A549 (cell line): ENCODE measurements around the gene LRP6. TPM values are rescaled to one million over a fixed set of nuclear protein-coding genes. Genes with fewer than 3 reads are reported as not detected.

ENCODE experiments used
- ATAC-seq, 2 experiments: fragments of 200-7000 bp in 1 of 2; fragments of >200 bp in 1 of 2; cut with Nextera tagmentation in 1 of 2; cut with Tn5 transposase in 1 of 2; 3 replicates each; pipeline versions ENCODE4 v1.8.0 to v1.9.1; 2018 to 2020; ENCODE audit warnings: mild to moderate bottlenecking in 1 of 2, moderate library complexity in 1 of 2
- CTCF ChIA-PET: fragments of 300-600 bp; sonication (Branson Sonifier 250); formaldehyde crosslinking; extraction: SDS; loops from one replicate; lab custom pipeline; 2021; ENCODE audit warnings: antibody characterized with exemption, inconsistent platforms; lab: Yijun Ruan, JAX
- POLR2A ChIA-PET: fragments of 350-600 bp; formaldehyde crosslinking; extraction: SDS; loops from one replicate; lab custom pipeline; 2021; ENCODE audit warnings: antibody characterized with exemption, inconsistent platforms; lab: Yijun Ruan, JAX
- DNase-seq, 2 experiments: peaks; one replicate each; pipeline versions ENCODE4 v3.0.0 to v3.0.0-alpha.2; 2011 to 2016; ENCODE audit warnings: low read depth in 1 of 2, low spot score in 1 of 2
- FAIRE-seq: peaks from 2 replicates; lab custom pipeline; 2011; peaks lifted over from hg19 to GRCh38; lab: Jason Lieb, UNC
- H3K27ac ChIP-seq, 2 experiments: fragments of >200 bp; sonication (Bioruptor Twin); formaldehyde crosslinking; 3 replicates each; pipeline ENCODE4 v1.5.1; 2016 to 2017
- H3K4me1 ChIP-seq: fragments of >200 bp; sonication (Bioruptor Twin); formaldehyde crosslinking; 3 replicates; pipeline ENCODE4 v1.6.1; 2016
- H3K4me2 ChIP-seq: fragments of >200 bp; sonication (Bioruptor Twin); formaldehyde crosslinking; 3 replicates; pipeline ENCODE4 v1.6.1; 2016
- H3K4me3 ChIP-seq: fragments of >200 bp; sonication (Bioruptor Twin); formaldehyde crosslinking; 3 replicates; pipeline ENCODE4 v1.5.1; 2016
- H3K9me3 ChIP-seq: fragments of >200 bp; sonication (Bioruptor Twin); formaldehyde crosslinking; 3 replicates; pipeline ENCODE4 v1.6.1; 2016
- CHD4 ChIP-seq: fragments of 200-600 bp; sonication (generic); IDR thresholded peaks from 2 replicates; pipeline ENCODE4 v1.6.1; 2016; ENCODE audit warnings: antibody characterized with exemption, mild to moderate bottlenecking, borderline replicate concordance
- EHF ChIP-seq: fragments of 250-450 bp; sonication (Bioruptor Pico); IDR thresholded peaks from 2 replicates; pipeline ENCODE4 v1.5.0; 2020; ENCODE audit warnings: mild to moderate bottlenecking
- EP300 ChIP-seq, 2 experiments: fragments of >200 bp; sonication (Bioruptor Twin); formaldehyde crosslinking; IDR thresholded peaks; 2 replicates in 1 of 2; 3 replicates in 1 of 2; pipeline ENCODE4 v1.6.1; 2016 to 2017
- FOSL2 ChIP-seq, 2 experiments: fragments of 450-650 bp in 1 of 2; fragments of >200 bp in 1 of 2; sonication (Bioruptor Twin) in 1 of 2; formaldehyde crosslinking; IDR thresholded peaks; 2 replicates each; pipeline versions ENCODE4 v1.5.0 to v1.6.1; 2016 to 2020; ENCODE audit warnings: mild to moderate bottlenecking in 1 of 2, moderate library complexity in 1 of 2
- FOXS1 ChIP-seq: fragments of 250-450 bp; sonication (Bioruptor Pico); IDR thresholded peaks from 2 replicates; pipeline ENCODE4 v1.5.0; 2020; ENCODE audit warnings: mild to moderate bottlenecking, moderate library complexity
- HDAC2 ChIP-seq: fragments of 200-600 bp; sonication (generic); IDR thresholded peaks from 2 replicates; pipeline ENCODE4 v1.6.1; 2016
- HOXB13 ChIP-seq: fragments of 250-450 bp; sonication (Bioruptor Pico); IDR thresholded peaks from 2 replicates; pipeline ENCODE4 v1.5.0; 2020; ENCODE audit warnings: low read depth, mild to moderate bottlenecking, moderate library complexity
- KDM5A ChIP-seq: fragments of 200-600 bp; sonication (generic); IDR thresholded peaks from 2 replicates; pipeline ENCODE4 v1.6.1; 2016; ENCODE audit warnings: antibody characterized with exemption, mild to moderate bottlenecking
- MAZ ChIP-seq: fragments of 150-350 bp; IDR thresholded peaks from 2 replicates; pipeline ENCODE4 v1.6.1; 2014; ENCODE audit warnings: antibody characterized with exemption, low read depth, low read length, borderline replicate concordance
- MYC ChIP-seq: IDR thresholded peaks from 2 replicates; pipeline ENCODE4 v1.6.1; 2012; ENCODE audit warnings: mild to moderate bottlenecking, inconsistent platforms, low read length, improper control_type of control experiment, borderline replicate concordance
- NPAS2 ChIP-seq: fragments of 250-450 bp; sonication (Bioruptor Pico); IDR thresholded peaks from 2 replicates; pipeline ENCODE4 v1.8.0; 2022; ENCODE audit warnings: mild to moderate bottlenecking, moderate library complexity, borderline replicate concordance
- POLR2A ChIP-seq: IDR thresholded peaks from 2 replicates; pipeline ENCODE4 v1.6.1; 2012; ENCODE audit warnings: mild to moderate bottlenecking, low read length
- POLR2AphosphoS2 ChIP-seq: conservative IDR thresholded peaks from 2 replicates; pipeline ENCODE4 v1.6.1; 2012; ENCODE audit warnings: low read length, improper control_type of control experiment, inconsistent platforms
- RCOR1 ChIP-seq: fragments of 150-350 bp; IDR thresholded peaks from 2 replicates; pipeline ENCODE4 v1.6.1; 2014; ENCODE audit warnings: antibody characterized with exemption, low read length, low read depth
- ZSCAN20 ChIP-seq: fragments of 250-450 bp; sonication (Bioruptor Pico); IDR thresholded peaks from 2 replicates; pipeline ENCODE4 v1.8.0; 2022; ENCODE audit warnings: mild to moderate bottlenecking, moderate library complexity
- WGBS: methylation state at CpG from one replicate; pipeline ENCODE4 v1.1.6; 2017; ENCODE audit errors: missing lambda C conversion rate; 5-methylcytosine and 5-hydroxymethylcytosine counted together
- polyA plus RNA-seq, 4 experiments: library from polyadenylated mRNA; depleted of rRNA in 3 of 4; stranded (reverse); fragments of >200 nt; fragmentation: RNase III in 1 of 4; extraction: RNeasy Plus Mini Kit Qiagen cat#74134 plus additional on column Dnase treatment in 1 of 4; gene quantifications; 2 replicates in 3 of 4; 3 replicates in 1 of 4; pipeline ENCODE4 v1.2.3, GENCODE V29; 2011 to 2017
- TF ChIP-seq, protein P1 (sequence below): fragments of >200 bp; sonication (Bioruptor Twin); formaldehyde crosslinking; IDR thresholded peaks from 3 replicates; pipeline ENCODE4 v1.5.1; 2016
- TF ChIP-seq, protein P2 (sequence below): fragments of 150-350 bp; IDR thresholded peaks from 2 replicates; pipeline ENCODE4 v1.6.1; 2014; ENCODE audit warnings: low read depth, mild to moderate bottlenecking, low read length
- TF ChIP-seq, protein P3 (sequence below): IDR thresholded peaks from 2 replicates; pipeline ENCODE4 v1.6.1; 2012

Gene LRP6
- polyA plus RNA-seq, 2 of the 4 experiments (the other 2 are of a cell fraction) = 26.6 to 50.3 TPM

DNA sequence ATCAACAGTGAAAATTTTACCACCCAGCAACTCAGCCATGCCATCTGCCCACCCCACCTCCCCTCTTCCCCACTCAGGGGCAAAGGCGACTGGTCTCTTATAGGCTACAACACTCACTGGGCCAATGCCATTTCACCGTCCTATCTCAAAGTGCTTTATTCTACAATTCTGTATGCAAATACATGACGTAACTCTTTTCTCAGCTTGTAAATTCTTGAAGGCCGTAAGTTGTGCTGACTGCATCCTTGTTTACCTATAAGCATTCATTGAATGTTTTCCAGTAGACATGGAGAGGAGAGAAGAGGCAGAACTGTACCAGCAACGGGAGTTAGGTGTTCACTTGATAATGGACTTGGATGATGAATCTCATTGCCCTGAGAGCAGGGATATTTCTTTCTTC, 180.5 kb downstream of the LRP6 start:
- FAIRE-seq (no peak), ATAC-seq (no peak), DNase-seq (no peak)

DNA sequence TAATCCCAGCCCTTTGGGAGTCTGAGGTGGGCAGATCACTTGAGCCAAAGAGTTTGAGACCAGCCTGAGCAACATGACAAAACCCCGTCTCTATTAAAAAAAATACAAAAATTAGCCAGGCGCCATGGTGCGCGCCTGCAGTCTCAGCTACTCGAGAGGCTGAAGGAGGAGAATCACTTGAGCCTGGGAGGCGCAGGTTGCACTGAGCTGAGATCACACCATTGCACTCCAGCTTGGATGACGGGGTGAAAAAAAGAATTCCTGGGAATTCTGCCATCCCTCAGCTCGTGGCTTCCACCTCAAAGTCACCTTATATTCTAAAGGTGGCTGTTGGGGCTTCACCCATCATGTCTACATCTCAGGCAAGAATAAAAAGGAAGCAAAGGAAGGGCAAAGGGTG, 183.2 kb downstream of the LRP6 start:
- no peak for ATAC-seq
- DNase-seq = no peak
- ChIA-PET CTCF (interaction anchor here (0.7 to 9.8 kb wide), 5 partner anchors 11 to 909 kb away, joined by 3 to 214 read pairs (median 19); partner anchors contain the start of gene BCL2L14), POLR2A (no interaction called here)
- no peak for FAIRE-seq
- TF ChIP-seq, protein P1, sequence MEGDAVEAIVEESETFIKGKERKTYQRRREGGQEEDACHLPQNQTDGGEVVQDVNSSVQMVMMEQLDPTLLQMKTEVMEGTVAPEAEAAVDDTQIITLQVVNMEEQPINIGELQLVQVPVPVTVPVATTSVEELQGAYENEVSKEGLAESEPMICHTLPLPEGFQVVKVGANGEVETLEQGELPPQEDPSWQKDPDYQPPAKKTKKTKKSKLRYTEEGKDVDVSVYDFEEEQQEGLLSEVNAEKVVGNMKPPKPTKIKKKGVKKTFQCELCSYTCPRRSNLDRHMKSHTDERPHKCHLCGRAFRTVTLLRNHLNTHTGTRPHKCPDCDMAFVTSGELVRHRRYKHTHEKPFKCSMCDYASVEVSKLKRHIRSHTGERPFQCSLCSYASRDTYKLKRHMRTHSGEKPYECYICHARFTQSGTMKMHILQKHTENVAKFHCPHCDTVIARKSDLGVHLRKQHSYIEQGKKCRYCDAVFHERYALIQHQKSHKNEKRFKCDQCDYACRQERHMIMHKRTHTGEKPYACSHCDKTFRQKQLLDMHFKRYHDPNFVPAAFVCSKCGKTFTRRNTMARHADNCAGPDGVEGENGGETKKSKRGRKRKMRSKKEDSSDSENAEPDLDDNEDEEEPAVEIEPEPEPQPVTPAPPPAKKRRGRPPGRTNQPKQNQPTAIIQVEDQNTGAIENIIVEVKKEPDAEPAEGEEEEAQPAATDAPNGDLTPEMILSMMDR = no peak
- no peak for TF ChIP-seq EP300 (IDR thresholded peaks at IDR 0.05)
- TF ChIP-seq HOXB13 (CRISPR knock-in tag) = no peak
- TF ChIP-seq, protein P2, sequence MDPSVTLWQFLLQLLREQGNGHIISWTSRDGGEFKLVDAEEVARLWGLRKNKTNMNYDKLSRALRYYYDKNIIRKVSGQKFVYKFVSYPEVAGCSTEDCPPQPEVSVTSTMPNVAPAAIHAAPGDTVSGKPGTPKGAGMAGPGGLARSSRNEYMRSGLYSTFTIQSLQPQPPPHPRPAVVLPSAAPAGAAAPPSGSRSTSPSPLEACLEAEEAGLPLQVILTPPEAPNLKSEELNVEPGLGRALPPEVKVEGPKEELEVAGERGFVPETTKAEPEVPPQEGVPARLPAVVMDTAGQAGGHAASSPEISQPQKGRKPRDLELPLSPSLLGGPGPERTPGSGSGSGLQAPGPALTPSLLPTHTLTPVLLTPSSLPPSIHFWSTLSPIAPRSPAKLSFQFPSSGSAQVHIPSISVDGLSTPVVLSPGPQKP = no peak
- no peak for TF ChIP-seq MAZ
- TF ChIP-seq MYC = no peak
- no peak for TF ChIP-seq HDAC2
- no peak for TF ChIP-seq FOXS1 (CRISPR knock-in tag)
- TF ChIP-seq POLR2AphosphoS2 = no peak
- TF ChIP-seq POLR2A = no peak
- TF ChIP-seq CHD4 = no peak
- TF ChIP-seq NPAS2 (CRISPR knock-in tag) = no peak
- no peak for TF ChIP-seq ZSCAN20 (CRISPR knock-in tag)
- no peak for TF ChIP-seq RCOR1
- no peak for TF ChIP-seq KDM5A
- Histone ChIP-seq H3K4me2 (no peak overlapping the region), H3K4me1 (peaks cover 14% of the 10 kb centered on the region), H3K9me3 (no peaks in the 10 kb centered on the region), H3K27ac (no peak overlapping the region), H3K4me3 (no peak overlapping the region)
- WGBS = 78% methylated on average over 8 of the region's 8 CpGs

More for the DNA sequence above, 180.5 kb downstream of the LRP6 start:
- no peak overlapping the region for H3K27ac ChIP-seq
- TF ChIP-seq EHF (CRISPR knock-in tag) (no peak), FOSL2 (IDR thresholded peaks at IDR 0.05) (no peak), FOSL2 (CRISPR knock-in tag; IDR thresholded peaks at IDR 0.05) (no peak)
- TF ChIP-seq, protein P3, sequence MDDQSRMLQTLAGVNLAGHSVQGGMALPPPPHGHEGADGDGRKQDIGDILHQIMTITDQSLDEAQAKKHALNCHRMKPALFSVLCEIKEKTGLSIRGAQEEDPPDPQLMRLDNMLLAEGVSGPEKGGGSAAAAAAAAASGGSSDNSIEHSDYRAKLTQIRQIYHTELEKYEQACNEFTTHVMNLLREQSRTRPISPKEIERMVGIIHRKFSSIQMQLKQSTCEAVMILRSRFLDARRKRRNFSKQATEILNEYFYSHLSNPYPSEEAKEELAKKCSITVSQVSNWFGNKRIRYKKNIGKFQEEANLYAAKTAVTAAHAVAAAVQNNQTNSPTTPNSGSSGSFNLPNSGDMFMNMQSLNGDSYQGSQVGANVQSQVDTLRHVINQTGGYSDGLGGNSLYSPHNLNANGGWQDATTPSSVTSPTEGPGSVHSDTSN = no peak
- TF ChIP-seq, protein P1 = no peak
- WGBS = 79% methylated on average over 5 of the region's 5 CpGs
- ChIA-PET POLR2A (no interaction called here), CTCF (interaction anchor here (0.9 to 9.8 kb wide), 4 partner anchors 8 to 264 kb away, joined by 3 to 214 read pairs (median 3); partner anchors contain the start of gene MANSC1)
- H3K4me2 ChIP-seq = no peak overlapping the region
- H3K9me3 ChIP-seq = no peaks in the 10 kb centered on the region
- H3K4me1 ChIP-seq = peaks cover 12% of the 10 kb centered on the region
- no peak overlapping the region for H3K4me3 ChIP-seq
